ENCODE measurements around the gene SRGAP1. TPM values are rescaled to one million over a fixed set of nuclear protein-coding genes. Genes with fewer than 3 reads are reported as not detected.

SRGAP1 gene
- total and polyA plus RNA-seq, 2 of the 8 experiments (the other 6 are each of a cell fraction or from before 2014, with no cell fraction given), result 3.2 to 7.3 TPM

- TF ChIP-seq SP1 (IDR thresholded peaks at IDR 0.05; ENCODE audit: low read depth, low read length), result no peak
- no peak for TF ChIP-seq PHF8 (conservative IDR thresholded peaks at IDR 0.05; ENCODE audit: low read depth, low read length)
- no peak for TF ChIP-seq SAP30 (IDR thresholded peaks at IDR 0.05; ENCODE audit: insufficient read depth, insufficient replicate concordance, low read length)
- no peak for TF ChIP-seq CTCF (IDR thresholded peaks at IDR 0.05; ENCODE audit: control extremely low read depth in 1 of 3, insufficient read depth in 1 of 3, low read depth in 1 of 3, low read length in 3 of 3)
- TF ChIP-seq POLR2AphosphoS5 (IDR thresholded peaks at IDR 0.05; ENCODE audit: low read depth, low read length), result no peak
- TF ChIP-seq RBBP5 (IDR thresholded peaks at IDR 0.05; ENCODE audit: borderline replicate concordance, low read depth, low read length), result no peak
- TF ChIP-seq, protein P1, sequence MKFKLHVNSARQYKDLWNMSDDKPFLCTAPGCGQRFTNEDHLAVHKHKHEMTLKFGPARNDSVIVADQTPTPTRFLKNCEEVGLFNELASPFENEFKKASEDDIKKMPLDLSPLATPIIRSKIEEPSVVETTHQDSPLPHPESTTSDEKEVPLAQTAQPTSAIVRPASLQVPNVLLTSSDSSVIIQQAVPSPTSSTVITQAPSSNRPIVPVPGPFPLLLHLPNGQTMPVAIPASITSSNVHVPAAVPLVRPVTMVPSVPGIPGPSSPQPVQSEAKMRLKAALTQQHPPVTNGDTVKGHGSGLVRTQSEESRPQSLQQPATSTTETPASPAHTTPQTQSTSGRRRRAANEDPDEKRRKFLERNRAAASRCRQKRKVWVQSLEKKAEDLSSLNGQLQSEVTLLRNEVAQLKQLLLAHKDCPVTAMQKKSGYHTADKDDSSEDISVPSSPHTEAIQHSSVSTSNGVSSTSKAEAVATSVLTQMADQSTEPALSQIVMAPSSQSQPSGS (IDR thresholded peaks at IDR 0.05; ENCODE audit: low read length), result no peak
These were observed 220.2 kb downstream of the SRGAP1 start (continued) for GRCh38 chr12:64064706-64065105.
